ENCODE data around the gene TXNDC12. TPM values are rescaled to one million over a fixed set of nuclear protein-coding genes. Genes with fewer than 3 reads are reported as not detected.

The TXNDC12 gene
- total and polyA plus RNA-seq, 9 of the 15 experiments (the other 6 are each of a cell fraction or from before 2014, with no cell fraction given): 17.0 to 60.8 (median 37.8) TPM

DNA sequence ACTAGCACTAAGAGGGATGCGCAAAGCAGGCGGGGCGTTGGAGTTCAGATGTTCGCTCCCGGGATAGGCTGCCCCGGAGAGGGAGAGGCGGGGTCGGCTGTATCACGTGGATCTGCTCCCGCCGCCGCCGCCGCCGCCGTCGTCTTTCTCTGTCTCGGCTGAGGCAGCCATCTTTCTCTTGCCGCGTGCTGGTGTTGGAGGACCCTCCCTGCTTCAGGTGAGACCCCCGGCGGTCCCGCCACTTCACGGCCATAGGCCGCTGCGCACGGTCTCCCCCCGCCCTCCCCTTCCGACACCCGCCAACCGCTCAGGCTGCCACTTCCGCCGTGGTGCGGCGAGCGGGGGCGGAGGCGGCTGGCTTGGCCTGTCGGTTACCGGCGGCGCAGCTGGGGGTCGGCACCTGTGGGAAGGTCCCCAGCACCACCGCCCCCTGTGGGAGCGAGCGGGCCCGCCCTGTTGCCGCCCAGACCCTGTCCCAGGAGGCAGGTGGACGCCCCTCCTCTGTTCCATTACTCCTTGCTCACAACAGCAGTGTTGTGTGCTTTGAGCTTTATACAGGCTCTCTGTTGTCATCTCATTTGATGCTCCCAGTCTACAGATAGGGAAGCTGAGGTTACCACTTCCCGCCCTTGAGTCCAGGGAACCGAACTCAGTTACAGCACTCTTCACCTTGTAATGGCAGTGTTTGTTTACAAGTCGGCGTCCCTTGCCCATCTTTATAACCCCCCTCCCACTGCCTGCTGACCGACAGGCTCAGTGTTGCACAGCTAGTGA lies 1.4 kb upstream of the TXNDC12 start, which contains the start of gene BTF3L4 (continued):
- TF ChIP-seq, protein P1, sequence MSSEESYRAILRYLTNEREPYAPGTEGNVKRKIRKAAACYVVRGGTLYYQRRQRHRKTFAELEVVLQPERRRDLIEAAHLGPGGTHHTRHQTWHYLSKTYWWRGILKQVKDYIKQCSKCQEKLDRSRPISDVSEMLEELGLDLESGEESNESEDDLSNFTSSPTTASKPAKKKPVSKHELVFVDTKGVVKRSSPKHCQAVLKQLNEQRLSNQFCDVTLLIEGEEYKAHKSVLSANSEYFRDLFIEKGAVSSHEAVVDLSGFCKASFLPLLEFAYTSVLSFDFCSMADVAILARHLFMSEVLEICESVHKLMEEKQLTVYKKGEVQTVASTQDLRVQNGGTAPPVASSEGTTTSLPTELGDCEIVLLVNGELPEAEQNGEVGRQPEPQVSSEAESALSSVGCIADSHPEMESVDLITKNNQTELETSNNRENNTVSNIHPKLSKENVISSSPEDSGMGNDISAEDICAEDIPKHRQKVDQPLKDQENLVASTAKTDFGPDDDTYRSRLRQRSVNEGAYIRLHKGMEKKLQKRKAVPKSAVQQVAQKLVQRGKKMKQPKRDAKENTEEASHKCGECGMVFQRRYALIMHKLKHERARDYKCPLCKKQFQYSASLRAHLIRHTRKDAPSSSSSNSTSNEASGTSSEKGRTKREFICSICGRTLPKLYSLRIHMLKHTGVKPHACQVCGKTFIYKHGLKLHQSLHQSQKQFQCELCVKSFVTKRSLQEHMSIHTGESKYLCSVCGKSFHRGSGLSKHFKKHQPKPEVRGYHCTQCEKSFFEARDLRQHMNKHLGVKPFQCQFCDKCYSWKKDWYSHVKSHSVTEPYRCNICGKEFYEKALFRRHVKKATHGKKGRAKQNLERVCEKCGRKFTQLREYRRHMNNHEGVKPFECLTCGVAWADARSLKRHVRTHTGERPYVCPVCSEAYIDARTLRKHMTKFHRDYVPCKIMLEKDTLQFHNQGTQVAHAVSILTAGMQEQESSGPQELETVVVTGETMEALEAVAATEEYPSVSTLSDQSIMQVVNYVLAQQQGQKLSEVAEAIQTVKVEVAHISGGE (CRISPR knock-in tag; IDR thresholded peaks at IDR 0.05): no peak; a peak in 1 of 6 replicates
- TF ChIP-seq KHSRP (IDR thresholded peaks at IDR 0.05): no peak
- TF ChIP-seq, protein P2, sequence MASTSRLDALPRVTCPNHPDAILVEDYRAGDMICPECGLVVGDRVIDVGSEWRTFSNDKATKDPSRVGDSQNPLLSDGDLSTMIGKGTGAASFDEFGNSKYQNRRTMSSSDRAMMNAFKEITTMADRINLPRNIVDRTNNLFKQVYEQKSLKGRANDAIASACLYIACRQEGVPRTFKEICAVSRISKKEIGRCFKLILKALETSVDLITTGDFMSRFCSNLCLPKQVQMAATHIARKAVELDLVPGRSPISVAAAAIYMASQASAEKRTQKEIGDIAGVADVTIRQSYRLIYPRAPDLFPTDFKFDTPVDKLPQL (IDR thresholded peaks at IDR 0.05; ENCODE audit: extremely low read depth, insufficient read length): no peak
- no peak for TF ChIP-seq ASH1L (IDR thresholded peaks at IDR 0.05; ENCODE audit: borderline replicate concordance, low read depth, partially characterized antibody)
- TF ChIP-seq, protein P3, sequence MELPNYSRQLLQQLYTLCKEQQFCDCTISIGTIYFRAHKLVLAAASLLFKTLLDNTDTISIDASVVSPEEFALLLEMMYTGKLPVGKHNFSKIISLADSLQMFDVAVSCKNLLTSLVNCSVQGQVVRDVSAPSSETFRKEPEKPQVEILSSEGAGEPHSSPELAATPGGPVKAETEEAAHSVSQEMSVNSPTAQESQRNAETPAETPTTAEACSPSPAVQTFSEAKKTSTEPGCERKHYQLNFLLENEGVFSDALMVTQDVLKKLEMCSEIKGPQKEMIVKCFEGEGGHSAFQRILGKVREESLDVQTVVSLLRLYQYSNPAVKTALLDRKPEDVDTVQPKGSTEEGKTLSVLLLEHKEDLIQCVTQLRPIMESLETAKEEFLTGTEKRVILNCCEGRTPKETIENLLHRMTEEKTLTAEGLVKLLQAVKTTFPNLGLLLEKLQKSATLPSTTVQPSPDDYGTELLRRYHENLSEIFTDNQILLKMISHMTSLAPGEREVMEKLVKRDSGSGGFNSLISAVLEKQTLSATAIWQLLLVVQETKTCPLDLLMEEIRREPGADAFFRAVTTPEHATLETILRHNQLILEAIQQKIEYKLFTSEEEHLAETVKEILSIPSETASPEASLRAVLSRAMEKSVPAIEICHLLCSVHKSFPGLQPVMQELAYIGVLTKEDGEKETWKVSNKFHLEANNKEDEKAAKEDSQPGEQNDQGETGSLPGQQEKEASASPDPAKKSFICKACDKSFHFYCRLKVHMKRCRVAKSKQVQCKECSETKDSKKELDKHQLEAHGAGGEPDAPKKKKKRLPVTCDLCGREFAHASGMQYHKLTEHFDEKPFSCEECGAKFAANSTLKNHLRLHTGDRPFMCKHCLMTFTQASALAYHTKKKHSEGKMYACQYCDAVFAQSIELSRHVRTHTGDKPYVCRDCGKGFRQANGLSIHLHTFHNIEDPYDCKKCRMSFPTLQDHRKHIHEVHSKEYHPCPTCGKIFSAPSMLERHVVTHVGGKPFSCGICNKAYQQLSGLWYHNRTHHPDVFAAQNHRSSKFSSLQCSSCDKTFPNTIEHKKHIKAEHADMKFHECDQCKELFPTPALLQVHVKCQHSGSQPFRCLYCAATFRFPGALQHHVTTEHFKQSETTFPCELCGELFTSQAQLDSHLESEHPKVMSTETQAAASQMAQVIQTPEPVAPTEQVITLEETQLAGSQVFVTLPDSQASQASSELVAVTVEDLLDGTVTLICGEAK (IDR thresholded peaks at IDR 0.05): 0 out of 2 replicates have a peak, but pooled peaks have one; percentile 51
- TF ChIP-seq, protein P3 (CRISPR knock-in tag; IDR thresholded peaks at IDR 0.05): 0 out of 2 replicates have a peak, but pooled peaks have one; percentile 42
- TF ChIP-seq, protein P4, sequence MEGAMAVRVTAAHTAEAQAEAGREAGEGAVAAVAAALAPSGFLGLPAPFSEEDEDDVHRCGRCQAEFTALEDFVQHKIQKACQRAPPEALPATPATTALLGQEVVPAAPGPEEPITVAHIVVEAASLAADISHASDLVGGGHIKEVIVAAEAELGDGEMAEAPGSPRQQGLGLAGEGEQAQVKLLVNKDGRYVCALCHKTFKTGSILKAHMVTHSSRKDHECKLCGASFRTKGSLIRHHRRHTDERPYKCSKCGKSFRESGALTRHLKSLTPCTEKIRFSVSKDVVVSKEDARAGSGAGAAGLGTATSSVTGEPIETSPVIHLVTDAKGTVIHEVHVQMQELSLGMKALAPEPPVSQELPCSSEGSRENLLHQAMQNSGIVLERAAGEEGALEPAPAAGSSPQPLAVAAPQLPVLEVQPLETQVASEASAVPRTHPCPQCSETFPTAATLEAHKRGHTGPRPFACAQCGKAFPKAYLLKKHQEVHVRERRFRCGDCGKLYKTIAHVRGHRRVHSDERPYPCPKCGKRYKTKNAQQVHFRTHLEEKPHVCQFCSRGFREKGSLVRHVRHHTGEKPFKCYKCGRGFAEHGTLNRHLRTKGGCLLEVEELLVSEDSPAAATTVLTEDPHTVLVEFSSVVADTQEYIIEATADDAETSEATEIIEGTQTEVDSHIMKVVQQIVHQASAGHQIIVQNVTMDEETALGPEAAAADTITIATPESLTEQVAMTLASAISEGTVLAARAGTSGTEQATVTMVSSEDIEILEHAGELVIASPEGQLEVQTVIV (CRISPR knock-in tag; IDR thresholded peaks at IDR 0.05; ENCODE audit: borderline replicate concordance): no peak
- TF ChIP-seq NCOA2 (IDR thresholded peaks at IDR 0.05; ENCODE audit: partially characterized antibody in 2 of 2): no peak
- TF ChIP-seq CREM (IDR thresholded peaks at IDR 0.05; ENCODE audit: low read depth): peak; percentile 56
- TF ChIP-seq MCM3 (IDR thresholded peaks at IDR 0.05): no peak
